H1 (cell line): Measurements from ENCODE around the gene PAQR7. TPM values are rescaled to one million over a fixed set of nuclear protein-coding genes. Genes with fewer than 3 reads are reported as not detected.

Source experiments
- ATF2 ChIP-seq: IDR thresholded peaks from 2 replicates; pipeline ENCODE4 v1.6.1; 2012; ENCODE audit warnings: low read length, inconsistent platforms
- KDM4A ChIP-seq: IDR thresholded peaks from one replicate; pipeline ENCODE4 v1.7.1; 2012; ENCODE audit warnings: low read depth, mild to moderate bottlenecking, moderate library complexity, low read length, inconsistent platforms; ENCODE audit not compliant: severe bottlenecking
- NANOG ChIP-seq: IDR thresholded peaks from 2 replicates; pipeline ENCODE4 v1.6.1; 2011; ENCODE audit warnings: low read length, low read depth, mild to moderate bottlenecking, inconsistent platforms; ENCODE audit not compliant: insufficient read depth, poor library complexity, severe bottlenecking
- POLR2AphosphoS5 ChIP-seq: IDR thresholded peaks from 2 replicates; pipeline ENCODE4 v1.6.1; 2011; ENCODE audit warnings: low read depth, low read length
- POU5F1 ChIP-seq: IDR thresholded peaks from 2 replicates; pipeline ENCODE4 v1.6.1; 2011; ENCODE audit warnings: low read depth, mild to moderate bottlenecking, low read length, moderate library complexity
- RBBP5 ChIP-seq: IDR thresholded peaks from 2 replicates; pipeline ENCODE4 v1.7.1; 2012; ENCODE audit warnings: low read depth, mild to moderate bottlenecking, inconsistent platforms, low read length, moderate library complexity, borderline replicate concordance
- SP2 ChIP-seq: IDR thresholded peaks from 2 replicates; pipeline ENCODE4 v1.6.1; 2012; ENCODE audit warnings: mild to moderate bottlenecking, low read length, inconsistent platforms
- TAF1 ChIP-seq: IDR thresholded peaks from 2 replicates; pipeline ENCODE4 v1.6.1; 2011; ENCODE audit warnings: mild to moderate bottlenecking, low read depth, low read length
- TAF7 ChIP-seq: optimal IDR thresholded peaks from 2 replicates; pipeline ENCODE3; 2011; ENCODE audit warnings: low read depth, mild to moderate bottlenecking, inconsistent platforms, low read length, moderate library complexity, borderline replicate concordance
- polyA plus RNA-seq, 7 experiments: library from polyadenylated mRNA; depleted of rRNA in 3 of 7; stranded (reverse) in 5 of 7; unstranded in 2 of 7; fragments of >200 nt in 5 of 7; fragments of 200-250 nt in 2 of 7; gene quantifications; 1 replicate in 5 of 7; 2 replicates in 1 of 7; 4 replicates in 1 of 7; pipeline versions ENCODE4 v1.2.1 to v1.2.3, GENCODE V29; 2011 to 2013; ENCODE audit warnings: missing spikeins in 2 of 7, mixed read lengths in 2 of 7
- total RNA-seq: library from RNA; stranded (reverse); fragmentation: NEBNext Ultra II Directional; extraction: Animal tissue kit (Norgen Biotek cat#: 25700); gene quantifications from 2 replicates; pipeline ENCODE4 v1.2.1, GENCODE V29; 2021
- TF ChIP-seq, protein P1 (sequence below): fragments of 300-600 bp; sonication (generic); IDR thresholded peaks from 2 replicates; pipeline ENCODE4 v1.7.1; 2012; ENCODE audit warnings: low read length, moderate library complexity, mild to moderate bottlenecking, inconsistent platforms; ENCODE audit not compliant: insufficient replicate concordance

Gene PAQR7
- total and polyA plus RNA-seq, 2 of the 8 experiments (the other 6 are each of a cell fraction or from before 2014, with no cell fraction given) = 7.3 to 7.4 TPM

- TF ChIP-seq, protein P1, sequence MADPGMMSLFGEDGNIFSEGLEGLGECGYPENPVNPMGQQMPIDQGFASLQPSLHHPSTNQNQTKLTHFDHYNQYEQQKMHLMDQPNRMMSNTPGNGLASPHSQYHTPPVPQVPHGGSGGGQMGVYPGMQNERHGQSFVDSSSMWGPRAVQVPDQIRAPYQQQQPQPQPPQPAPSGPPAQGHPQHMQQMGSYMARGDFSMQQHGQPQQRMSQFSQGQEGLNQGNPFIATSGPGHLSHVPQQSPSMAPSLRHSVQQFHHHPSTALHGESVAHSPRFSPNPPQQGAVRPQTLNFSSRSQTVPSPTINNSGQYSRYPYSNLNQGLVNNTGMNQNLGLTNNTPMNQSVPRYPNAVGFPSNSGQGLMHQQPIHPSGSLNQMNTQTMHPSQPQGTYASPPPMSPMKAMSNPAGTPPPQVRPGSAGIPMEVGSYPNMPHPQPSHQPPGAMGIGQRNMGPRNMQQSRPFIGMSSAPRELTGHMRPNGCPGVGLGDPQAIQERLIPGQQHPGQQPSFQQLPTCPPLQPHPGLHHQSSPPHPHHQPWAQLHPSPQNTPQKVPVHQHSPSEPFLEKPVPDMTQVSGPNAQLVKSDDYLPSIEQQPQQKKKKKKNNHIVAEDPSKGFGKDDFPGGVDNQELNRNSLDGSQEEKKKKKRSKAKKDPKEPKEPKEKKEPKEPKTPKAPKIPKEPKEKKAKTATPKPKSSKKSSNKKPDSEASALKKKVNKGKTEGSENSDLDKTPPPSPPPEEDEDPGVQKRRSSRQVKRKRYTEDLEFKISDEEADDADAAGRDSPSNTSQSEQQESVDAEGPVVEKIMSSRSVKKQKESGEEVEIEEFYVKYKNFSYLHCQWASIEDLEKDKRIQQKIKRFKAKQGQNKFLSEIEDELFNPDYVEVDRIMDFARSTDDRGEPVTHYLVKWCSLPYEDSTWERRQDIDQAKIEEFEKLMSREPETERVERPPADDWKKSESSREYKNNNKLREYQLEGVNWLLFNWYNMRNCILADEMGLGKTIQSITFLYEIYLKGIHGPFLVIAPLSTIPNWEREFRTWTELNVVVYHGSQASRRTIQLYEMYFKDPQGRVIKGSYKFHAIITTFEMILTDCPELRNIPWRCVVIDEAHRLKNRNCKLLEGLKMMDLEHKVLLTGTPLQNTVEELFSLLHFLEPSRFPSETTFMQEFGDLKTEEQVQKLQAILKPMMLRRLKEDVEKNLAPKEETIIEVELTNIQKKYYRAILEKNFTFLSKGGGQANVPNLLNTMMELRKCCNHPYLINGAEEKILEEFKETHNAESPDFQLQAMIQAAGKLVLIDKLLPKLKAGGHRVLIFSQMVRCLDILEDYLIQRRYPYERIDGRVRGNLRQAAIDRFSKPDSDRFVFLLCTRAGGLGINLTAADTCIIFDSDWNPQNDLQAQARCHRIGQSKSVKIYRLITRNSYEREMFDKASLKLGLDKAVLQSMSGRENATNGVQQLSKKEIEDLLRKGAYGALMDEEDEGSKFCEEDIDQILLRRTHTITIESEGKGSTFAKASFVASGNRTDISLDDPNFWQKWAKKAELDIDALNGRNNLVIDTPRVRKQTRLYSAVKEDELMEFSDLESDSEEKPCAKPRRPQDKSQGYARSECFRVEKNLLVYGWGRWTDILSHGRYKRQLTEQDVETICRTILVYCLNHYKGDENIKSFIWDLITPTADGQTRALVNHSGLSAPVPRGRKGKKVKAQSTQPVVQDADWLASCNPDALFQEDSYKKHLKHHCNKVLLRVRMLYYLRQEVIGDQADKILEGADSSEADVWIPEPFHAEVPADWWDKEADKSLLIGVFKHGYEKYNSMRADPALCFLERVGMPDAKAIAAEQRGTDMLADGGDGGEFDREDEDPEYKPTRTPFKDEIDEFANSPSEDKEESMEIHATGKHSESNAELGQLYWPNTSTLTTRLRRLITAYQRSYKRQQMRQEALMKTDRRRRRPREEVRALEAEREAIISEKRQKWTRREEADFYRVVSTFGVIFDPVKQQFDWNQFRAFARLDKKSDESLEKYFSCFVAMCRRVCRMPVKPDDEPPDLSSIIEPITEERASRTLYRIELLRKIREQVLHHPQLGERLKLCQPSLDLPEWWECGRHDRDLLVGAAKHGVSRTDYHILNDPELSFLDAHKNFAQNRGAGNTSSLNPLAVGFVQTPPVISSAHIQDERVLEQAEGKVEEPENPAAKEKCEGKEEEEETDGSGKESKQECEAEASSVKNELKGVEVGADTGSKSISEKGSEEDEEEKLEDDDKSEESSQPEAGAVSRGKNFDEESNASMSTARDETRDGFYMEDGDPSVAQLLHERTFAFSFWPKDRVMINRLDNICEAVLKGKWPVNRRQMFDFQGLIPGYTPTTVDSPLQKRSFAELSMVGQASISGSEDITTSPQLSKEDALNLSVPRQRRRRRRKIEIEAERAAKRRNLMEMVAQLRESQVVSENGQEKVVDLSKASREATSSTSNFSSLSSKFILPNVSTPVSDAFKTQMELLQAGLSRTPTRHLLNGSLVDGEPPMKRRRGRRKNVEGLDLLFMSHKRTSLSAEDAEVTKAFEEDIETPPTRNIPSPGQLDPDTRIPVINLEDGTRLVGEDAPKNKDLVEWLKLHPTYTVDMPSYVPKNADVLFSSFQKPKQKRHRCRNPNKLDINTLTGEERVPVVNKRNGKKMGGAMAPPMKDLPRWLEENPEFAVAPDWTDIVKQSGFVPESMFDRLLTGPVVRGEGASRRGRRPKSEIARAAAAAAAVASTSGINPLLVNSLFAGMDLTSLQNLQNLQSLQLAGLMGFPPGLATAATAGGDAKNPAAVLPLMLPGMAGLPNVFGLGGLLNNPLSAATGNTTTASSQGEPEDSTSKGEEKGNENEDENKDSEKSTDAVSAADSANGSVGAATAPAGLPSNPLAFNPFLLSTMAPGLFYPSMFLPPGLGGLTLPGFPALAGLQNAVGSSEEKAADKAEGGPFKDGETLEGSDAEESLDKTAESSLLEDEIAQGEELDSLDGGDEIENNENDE = no peak
- no peak for TF ChIP-seq RBBP5
- TF ChIP-seq ATF2 = no peak
- TF ChIP-seq POU5F1 = no peak
- TF ChIP-seq NANOG = no peak
- no peak for TF ChIP-seq TAF1
- TF ChIP-seq TAF7 = no peak
- TF ChIP-seq SP2 = no peak
- TF ChIP-seq KDM4A = no peak
- TF ChIP-seq POLR2AphosphoS5 = no peak
Observed at GRCh38 chr1:25833158-25833557, 42.4 kb downstream of the PAQR7 start (continued).
